Myocyte (in vitro differentiated cells): ENCODE data around the gene GNB1L. TPM values are rescaled to one million over a fixed set of nuclear protein-coding genes. Genes with fewer than 3 reads are reported as not detected.

ENCODE experiments used
- DNase-seq: peaks from one replicate; pipeline ENCODE4 v3.0.0-alpha.2; 2012; ENCODE audit warnings: low read depth
- polyA plus RNA-seq: library from polyadenylated mRNA; unstranded; fragments of >200 nt; gene quantifications from one replicate; pipeline ENCODE4 v1.2.1, GENCODE V29; 2012; ENCODE audit warnings: missing spikeins
- total RNA-seq: library from RNA; depleted of rRNA; stranded (reverse); fragments of >200 nt; gene quantifications from 2 replicates; pipeline ENCODE4 v1.2.3, GENCODE V29; 2014

GNB1L gene, protein sequence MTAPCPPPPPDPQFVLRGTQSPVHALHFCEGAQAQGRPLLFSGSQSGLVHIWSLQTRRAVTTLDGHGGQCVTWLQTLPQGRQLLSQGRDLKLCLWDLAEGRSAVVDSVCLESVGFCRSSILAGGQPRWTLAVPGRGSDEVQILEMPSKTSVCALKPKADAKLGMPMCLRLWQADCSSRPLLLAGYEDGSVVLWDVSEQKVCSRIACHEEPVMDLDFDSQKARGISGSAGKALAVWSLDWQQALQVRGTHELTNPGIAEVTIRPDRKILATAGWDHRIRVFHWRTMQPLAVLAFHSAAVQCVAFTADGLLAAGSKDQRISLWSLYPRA
- total RNA-seq = 6.9 and 9.0 TPM in 2 replicates
- 8.2 TPM for polyA plus RNA-seq

DNA sequence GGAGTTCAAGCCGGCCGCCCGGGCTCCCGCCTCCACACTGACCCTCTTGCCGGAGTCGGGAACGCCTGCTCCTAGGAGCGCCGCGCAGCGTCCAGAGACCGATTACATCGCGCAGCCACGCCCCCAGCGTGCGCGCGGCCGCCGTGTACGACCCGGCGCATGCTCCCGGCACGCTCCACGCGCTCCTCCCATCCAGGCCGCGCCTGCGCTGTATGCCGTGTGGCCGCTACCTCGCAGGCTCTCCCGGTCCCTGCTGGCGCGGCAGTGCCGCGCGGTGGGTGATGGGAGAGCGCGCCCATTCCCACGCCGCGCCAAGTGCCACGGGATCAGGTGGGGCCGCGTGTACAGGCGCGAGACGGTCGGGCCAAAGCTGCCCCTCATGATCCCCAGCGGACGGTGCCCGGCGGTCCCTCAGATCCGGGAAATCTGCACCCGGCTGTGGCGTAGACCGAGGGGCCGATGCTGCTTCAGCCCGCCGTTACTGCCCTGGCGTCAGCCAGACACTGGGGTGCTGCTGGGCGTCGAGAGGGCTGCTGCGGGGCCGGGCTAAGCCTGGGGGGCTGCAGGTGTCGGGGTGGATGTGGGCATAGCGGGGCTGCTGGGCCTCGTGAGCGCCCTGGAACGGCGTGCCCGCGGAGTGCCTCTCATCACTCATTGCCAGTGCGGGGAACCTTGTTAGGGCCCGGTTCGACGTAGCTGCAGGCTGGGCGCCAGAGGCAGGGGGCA, at the start of gene GNB1L, which contains the start of gene RTL10:
Gene GNB1L (minus strand): TSS at position 97 of the 726 bp plus-strand sequence. CDS start 33,519 bp downstream, outside the sequence.
Gene RTL10 (minus strand): TSS at position 97 of the 726 bp plus-strand sequence. CDS start 2,613 bp downstream, outside the sequence.
- DNase-seq = peak; percentile 97

DNA sequence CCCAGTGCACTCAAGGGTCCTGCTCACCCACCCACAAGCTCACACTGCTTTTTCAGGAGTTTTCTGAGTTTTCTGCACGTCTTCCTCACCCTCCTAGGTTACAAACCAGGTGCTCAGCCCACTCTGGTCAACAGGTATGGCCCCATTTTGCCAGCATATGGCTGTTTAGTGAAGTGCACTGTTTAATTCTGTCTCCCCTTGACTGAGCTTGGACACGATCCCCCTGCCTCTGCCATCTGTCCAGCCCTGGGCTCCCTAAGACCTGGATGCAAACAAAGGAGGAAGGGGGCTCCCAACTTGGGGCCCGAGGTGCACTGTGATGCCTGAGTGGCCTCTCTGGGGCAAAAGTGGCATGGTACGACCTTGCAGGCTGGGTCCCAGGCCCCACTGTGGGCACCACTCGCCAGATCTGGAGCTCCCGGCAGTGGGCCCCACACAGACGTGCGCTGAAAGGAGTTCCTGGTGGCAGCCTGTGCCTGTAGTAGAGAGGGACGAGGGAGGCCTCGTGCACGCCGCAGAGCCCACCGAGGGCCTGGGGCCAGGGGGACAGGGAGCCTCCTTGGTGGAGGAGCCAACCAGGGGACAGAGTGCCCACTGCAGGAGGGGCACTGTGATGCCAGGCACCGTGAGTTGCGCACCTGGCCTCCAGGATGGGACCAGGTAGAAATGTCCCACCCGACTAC, 49.6 kb upstream of the GNB1L start:
- no peak for DNase-seq

DNA sequence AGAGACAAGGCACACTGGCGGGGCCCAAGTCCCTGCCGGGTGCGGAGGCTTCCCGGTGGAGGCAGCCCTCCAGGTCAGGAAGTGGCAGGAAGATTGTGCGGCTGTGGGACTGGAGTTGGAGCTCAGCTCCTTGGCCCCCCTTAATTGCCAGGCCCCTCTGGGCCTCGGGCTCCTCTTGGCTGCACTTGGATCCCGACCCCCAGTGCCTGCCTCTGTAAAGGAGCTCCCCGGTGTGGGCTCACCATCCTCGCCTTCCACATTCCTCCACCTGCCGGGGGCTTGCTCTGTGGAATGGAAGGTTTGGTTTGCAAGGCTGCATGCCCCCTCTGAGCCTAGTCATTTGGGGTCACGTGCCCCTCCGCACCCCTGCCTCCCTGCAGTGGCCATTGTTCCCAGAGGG, 48.8 kb upstream of the GNB1L start:
- DNase-seq = no peak

DNA sequence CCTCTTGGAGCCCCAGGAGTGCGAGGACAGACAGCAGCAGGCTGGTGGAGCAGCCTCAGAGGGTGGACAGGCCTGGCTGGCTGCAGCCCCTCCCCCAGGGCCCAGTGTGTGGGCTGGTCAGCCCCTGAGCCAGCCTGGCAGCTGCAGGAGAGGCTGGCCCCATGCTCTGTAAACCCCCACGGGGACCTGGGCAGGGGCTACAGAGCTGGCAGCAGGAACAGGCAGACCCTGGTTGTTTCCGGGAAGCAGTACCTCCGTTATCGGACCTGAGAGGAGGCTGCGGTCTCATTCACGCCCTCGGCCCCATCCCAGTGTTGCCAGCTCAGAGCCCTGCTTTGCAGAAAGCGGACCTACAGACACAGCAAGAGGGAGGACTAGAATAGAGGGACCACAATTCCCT, 48.4 kb upstream of the GNB1L start:
- peak; percentile 84 for DNase-seq

DNA sequence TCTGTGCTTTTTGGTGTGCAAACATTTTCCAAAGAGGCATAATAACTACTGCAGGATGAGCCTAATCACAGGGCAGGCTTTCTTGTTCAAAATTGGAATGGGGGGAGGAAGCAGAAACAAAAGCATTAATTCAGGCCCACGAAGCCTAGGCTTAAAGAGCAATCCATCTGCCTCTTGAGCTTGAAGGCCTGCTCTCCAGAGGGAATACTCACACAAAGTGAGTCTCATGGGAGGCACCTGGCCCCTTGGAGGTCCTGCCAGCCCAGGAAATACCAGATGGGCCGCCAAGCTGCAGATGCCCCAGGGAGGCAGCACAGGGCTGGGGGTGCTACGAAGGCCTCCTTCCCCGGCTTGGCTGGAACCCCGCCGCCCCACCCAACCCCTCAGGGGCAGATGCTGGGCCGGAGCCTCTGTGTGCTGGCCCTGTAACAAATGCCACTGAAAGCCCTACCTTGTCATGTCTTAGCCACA, 47.6 kb upstream of the GNB1L start:
- DNase-seq = no peak

DNA sequence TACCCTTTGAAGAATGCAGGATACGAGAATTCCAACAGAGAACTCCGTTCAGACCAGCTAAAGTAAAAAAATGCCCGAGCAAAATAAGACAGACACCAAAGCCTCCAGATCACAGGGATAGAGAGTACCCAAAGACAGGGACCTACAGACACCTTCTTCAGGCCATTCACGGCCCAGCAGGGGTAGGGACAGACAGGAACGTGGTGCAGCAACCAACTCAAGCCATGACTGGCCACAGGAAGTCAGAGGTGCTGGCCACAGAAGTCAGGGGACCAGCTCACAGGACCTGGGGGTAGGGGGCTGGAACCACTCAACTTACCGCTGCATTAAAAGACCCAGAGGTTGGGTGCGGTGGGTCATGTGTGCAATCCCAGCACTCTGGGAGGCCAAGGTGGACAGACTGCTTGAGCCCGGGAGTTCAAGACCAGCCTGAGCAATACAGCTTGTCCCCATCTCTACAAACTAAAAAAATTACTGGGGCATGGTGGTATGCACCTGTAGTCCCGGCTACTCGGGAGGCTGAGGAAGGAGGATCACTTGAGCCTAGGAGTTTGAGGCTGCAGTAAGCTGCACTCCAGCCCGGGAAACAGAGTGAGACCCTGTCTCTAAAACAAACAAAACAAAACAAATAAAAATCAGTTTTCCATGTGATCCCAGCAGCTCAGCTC, 47.0 kb upstream of the GNB1L start:
- DNase-seq = no peak

DNA sequence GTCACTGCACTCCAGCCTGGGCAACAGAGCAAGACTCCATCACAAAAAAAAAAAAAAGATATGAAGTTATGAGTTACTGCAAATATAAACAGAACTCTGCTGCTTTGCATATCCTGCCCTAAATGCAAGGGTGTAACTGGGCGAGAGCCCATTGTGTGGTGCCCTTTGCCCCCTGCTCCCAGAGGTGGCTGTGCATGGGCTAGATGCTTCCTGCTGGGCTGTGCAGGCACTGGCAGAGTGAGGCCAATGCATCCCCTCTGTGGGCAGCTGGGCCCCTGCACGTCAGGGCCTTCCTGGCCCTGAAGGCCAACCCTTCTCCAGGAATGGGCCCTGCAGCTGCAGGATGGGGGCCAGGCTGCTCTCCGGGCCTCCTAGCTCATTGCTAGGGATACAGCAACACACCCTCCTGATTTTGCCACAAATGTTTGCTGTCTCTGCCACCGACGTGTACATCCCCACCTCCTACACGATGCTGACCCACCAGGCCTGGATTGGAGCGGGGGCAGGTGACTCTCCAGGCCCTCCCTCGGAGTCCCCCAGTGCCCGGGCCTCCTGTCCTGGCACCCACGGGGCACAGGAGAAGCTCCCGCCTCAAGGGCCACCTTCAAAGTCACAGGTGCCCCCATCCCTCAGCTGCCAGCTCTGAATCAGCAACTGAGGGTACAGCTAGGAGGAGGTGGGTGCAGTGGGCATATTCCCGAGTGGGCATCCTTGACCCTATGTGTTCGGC, 46.2 kb upstream of the GNB1L start:
- no peak for DNase-seq

DNA sequence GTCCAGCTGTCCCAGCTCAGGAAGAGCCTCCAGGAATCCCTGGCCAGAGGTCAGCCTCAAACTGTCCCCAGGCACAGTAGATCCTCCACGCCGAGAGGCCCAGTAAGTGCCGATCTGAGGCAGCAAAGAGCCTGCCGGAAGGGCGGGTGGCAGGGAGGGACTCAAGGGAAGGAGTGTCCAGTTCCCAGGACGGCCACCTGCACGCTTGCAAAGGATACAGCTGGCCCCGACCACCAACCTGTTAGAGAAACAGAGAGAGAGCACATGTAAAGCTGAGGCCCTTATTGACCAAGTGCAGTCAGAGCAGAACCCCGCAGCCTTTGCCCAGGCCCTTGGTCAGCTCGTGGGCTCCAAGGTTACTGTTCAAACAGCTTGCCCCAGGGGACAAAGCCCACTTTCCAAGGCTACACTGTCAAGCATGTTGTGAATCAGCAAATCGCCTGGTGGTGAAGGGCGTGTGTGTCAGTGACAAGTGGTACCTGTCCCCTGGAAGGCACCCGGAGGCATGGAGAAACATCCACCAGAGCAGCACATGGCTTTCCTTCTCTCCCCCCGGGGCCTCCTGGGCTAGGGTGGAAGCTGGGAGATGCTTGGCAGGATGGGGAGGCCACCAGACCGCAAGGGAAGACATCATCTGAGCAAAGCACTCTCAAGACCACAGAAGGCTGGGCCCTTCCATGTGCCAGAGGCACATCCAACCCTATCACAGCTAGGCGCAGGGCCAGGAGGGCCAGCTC, 44.3 kb upstream of the GNB1L start:
- no peak for DNase-seq

DNA sequence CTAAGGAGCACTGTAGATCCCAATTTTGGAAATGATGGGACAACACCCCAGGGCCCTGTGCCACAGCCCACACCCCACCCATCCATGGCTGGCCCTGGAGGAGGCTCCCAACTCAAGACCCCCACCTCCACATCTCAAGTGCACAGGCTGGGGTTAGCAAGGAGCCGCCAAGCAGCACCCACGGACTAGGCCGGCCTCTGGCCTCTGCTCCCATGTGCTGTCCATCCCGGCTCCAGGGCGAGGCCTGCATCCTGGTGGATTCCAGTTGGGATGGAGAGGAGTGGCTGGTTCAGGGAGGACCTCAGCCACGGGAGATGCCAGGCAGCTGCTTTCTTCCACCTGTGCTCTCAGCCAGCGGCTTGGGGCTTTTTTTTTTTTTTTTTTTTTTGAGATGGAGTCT, 43.5 kb upstream of the GNB1L start:
- no peak for DNase-seq

DNA sequence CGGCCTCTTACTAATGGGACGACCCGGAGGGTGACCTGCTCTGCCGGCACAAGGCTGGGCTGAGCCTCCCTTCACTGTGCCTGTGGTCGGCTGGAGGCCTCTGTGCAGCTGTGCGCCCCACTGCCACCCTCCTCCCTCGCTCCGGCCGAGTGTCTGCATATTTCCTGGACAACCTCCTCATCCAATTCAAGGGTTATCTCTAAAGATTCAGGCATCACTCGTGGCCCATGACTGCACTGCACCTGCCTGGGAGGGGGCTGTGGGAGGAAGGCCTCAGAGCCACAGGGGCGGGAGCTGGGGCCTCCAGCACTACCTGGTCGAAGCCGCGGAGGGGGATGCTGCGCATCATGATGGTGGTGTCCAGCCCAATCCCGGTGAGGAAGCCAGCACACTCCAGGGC, 43.1 kb upstream of the GNB1L start:
- no peak for DNase-seq

DNA sequence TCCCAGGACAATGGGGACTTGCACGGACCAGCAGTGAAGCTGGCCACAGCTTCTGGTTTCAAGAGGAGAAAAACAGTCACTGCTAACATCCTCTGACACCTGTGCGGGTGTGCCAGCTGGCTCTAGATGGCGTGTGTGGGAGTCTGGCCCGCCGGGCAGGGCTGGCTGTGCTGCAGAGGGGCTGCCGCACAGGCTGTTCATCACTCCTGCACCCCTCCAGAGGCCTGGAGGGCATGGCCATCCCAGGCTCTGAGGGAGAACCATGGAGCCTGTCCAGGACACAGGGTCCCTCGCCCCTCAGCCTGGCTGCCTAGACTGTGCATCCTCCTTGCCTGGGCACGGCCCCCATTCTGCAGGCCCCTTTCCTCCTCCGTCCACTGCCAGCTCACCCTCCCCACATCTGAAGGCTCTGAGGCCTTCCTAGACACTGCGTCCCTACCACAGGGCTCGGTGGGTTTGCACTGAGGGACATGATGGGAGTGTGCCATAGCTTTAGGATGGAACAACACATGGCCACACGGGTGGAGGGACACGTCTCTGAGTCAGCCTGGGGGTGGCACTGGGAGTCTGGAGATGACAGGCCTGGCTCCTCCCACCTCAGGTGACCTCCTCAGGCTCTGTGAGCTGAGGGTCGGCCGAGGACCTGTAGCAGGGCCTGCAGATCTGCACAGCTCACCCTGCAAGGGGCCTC, 42.1 kb upstream of the GNB1L start:
- DNase-seq = no peak

DNA sequence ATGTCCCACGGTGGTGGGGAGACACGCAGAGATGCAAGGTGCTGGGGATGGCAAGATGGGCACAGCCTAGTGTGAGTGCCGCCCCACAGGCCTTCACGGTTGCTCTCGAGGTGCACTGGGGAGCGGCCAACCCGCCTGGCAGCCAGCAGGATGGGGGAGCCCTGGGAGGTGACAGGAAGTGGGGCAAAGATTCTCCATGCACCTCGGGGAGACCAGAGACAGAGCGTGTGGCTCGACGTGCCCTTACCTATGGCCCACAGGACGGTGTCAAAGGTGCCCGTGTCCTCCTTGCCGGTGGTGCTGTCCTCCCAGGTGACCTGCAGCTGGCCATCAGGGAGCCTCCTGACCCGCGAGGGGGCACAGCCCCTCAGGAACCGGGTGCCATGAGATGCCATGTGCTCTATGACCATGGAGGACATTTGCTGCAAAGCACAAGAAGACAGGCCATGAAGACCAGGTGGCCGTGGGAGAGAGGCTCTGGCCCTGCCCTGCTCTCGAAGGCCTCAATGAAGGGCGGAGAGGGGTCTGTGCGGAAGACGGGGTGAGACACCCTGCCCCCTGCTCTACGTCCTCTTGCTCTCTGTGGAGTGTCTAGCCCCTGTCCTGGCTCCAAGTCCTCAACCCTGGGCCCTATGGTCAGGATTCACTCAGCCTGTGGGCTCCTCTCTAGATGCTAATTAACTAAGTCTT, 40.6 kb upstream of the GNB1L start:
- DNase-seq = no peak

DNA sequence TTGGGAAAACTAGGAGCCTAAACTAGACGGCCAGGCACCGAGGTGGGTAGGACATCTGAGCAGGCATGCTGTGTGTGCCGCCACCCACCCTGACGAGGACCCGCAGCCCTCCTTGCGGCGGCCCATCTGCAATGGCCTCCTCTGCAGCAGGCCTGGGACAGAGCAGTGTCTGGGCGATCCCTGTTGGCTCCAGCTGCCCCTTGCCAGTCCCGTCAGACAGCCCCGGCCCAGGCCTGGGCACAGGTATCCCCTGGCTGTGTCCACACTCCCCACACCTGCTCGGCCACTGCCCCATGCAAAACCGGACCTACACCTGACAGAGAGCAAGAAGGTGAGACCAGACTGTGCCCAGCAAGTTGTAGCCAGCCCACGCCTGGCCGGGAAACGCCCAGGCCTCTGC, 38.7 kb upstream of the GNB1L start:
- DNase-seq = no peak

DNA sequence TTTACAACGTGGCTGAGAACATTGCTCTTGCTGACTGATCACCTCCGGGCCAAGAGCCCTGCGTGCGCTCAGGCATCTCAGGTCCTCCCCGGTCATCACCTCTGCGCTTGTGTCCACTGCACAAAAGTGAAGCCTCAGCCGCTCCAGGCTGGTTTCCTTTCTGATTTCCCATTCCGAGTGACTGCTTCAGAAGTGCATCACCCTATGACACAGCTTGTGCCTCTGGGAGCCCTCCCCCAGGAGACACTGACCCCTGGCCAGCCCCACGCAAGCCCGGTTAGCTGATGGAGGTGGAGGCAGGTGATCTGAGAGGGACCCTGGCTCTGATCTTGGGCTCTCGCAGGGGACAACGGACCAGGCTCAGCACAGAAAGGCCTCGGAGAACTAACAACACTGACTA, 38.3 kb upstream of the GNB1L start:
- DNase-seq = no peak

DNA sequence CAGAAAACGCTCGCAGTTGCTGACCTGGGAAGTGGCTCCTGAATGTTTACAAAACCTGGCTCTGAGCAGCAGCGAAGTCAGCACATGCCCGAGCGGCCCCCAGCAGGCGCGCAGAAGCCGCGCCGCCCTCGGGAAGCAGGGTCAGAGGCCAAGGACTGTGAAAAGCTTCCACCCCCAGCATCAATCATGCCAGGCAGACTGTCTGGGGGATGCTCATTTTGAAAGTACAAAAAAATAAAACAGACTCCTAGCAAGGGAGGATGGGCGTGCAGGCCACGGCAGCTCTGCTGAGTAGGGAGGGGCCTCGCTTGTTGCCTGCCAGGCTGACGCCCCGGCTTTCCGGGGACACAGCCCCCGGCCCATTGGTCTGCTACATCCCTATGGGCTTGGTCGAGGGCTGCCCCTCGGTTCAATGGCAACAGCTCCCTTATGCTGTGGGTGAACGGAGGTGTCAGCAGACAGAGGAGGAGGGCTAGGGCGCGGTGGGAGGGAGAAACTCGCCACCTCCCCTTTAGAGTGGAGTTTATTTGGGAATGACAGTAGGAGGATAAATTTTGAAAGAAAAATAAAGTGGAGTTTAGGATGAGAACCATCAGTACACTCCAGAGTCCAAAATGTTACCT, 37.7 kb upstream of the GNB1L start:
- DNase-seq = no peak

DNA sequence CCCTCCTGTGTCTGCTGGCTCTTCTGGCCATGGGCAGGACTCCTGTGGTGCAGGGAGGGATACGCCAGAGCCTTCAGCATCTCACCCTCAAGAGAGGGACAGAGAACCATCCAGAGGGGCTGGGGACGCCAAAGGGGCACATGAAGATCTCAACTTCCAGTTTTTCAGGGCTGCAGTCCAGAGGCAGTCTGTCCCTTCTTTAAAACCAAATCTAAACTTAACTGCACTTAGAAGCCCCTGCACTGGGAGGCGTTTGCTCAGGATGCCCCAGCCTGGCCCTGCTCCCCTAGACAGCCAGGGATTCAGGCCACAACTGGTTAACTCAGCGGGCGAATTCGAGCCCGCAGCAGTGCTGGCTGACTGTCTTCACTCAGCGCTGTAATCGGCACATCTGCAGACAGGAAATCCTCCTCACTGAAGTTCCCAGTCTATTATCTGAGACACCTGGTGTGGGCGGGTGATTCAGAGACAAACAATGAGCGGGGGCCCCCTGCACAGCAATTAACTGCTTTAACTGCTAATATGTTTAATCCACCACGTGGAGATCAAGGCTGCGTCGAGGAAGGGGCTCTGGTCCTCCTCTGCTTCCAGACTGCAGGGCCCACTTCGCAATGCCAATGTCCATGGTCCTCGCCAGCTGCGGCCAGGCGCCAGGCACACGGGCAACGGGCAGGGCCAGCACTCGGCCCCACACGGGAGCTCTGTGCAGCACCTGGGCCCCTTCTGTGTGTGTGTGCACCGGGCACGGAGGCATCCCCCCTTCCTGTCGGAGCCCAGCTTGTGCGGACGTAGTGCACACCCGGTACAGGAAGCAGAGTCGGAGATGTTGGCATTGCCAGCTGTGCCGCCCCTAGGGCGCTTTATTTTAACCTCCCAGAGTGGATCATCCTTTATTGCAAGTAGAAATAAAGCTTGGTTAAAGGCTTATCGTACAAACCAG, 36.9 kb upstream of the GNB1L start:
- peak; percentile 56 for DNase-seq
